ENCODE data around the gene DCP1B. TPM values are rescaled to one million over a fixed set of nuclear protein-coding genes. Genes with fewer than 3 reads are reported as not detected.
A peak's percentile ranks its signal among the peaks of the same experiment; 100 is the strongest.

DCP1B gene
- total and polyA plus RNA-seq, 4 donors: 3.5 to 5.5 (median 4.6) TPM

DNA sequence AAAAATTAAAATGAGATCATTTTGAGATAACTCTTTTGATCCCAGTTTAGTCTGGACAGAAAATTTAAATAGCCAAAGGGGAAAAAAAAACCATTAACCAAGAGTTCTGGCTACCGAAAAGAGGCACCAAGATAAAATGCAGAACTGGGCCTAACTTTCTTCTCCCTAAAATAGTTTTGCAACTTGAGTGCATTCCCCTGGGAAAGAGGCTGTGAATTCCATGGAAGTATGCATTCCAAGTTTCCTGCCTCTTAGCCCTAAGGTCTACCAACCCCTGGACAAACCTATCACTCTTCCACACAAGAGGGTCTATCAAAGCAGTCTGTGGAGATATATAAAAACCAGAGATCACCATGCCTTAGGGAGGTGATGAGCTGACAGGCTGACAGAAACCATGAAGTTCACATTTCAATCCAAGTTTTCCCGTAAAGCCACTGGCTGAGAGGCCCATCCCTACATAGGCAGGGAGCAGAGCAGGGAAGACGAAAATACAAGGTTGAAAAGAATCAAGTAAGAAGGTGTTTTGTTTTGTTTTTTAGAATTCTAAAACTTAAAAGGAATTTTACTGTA lies 33.8 kb downstream of the DCP1B start:
- Histone ChIP-seq H3K36me3 (ENCODE audit: control insufficient read depth in 4 of 4, insufficient read depth in 3 of 4, low read depth in 1 of 4, low read length in 3 of 4) (peaks cover 2 to 17% (median 7%) of the 10 kb centered on the region in 4 donors), H3K4me1 (ENCODE audit: control insufficient read depth in 4 of 4, insufficient read depth in 4 of 4, low read length in 3 of 4) (no peaks in the 10 kb centered on the region), H3K9me3 (ENCODE audit: control insufficient read depth in 4 of 4, low read length in 3 of 4) (no peaks in the 10 kb centered on the region), H3K9ac (ENCODE audit: low read depth in 1 of 2, low read length in 2 of 2) (no peak overlapping the region), H3K4me3 (ENCODE audit: low read depth in 1 of 3, low read length in 3 of 3) (no peak overlapping the region), H3K27ac (ENCODE audit: low read depth in 1 of 2, low read length in 2 of 2) (no peak overlapping the region), H3K27me3 (ENCODE audit: control insufficient read depth in 4 of 4, insufficient read depth in 4 of 4, low read length in 3 of 4) (no peaks in the 10 kb centered on the region)
- no peak for DNase-seq (ENCODE audit: low spot score)
- TF ChIP-seq NR2F2 (IDR thresholded peaks at IDR 0.05): peak; percentile 42
- no peak for TF ChIP-seq TAF1 (conservative IDR thresholded peaks at IDR 0.05)
- 91% methylated on average over 3 of the region's 3 CpGs for WGBS

DNA sequence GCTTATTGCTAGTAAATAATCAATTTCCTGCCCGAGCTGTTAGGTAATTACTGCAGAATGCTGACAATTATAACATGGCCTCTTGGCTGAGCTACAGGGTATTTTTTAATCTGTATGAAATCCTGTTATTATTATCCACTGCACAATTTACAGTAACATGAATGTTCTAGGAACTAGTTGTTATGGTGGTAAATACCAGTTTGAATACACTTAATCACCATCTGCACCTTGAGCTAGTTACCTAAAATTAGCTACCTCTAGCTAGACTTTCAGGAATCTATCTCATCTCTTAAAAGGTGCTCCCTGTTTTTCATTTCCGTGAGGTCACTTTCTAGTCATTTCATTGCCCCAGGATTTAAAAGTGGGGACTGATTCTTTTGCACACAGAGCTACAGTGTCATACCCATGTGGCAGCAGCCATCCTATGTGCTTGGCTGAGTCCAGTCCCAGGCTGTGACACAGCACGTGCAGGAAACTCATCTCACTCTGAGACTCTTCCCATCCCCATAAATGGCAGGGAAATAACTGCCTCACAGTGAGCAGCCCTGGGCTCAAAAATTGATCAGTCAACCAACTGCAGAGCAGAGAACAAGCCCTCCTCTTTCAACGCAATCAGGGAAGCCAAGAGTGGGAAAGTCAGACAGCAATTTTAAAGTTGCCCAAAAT lies 37.6 kb downstream of the DCP1B start:
- Histone ChIP-seq H3K27me3 (ENCODE audit: control insufficient read depth in 4 of 4, insufficient read depth in 4 of 4, low read length in 3 of 4) (no peaks in the 10 kb centered on the region), H3K9ac (ENCODE audit: low read depth in 1 of 2, low read length in 2 of 2) (no peak overlapping the region), H3K4me1 (ENCODE audit: control insufficient read depth in 4 of 4, insufficient read depth in 4 of 4, low read length in 3 of 4) (no peaks in the 10 kb centered on the region), H3K4me3 (ENCODE audit: low read depth in 1 of 3, low read length in 3 of 3) (no peak overlapping the region), H3K36me3 (ENCODE audit: control insufficient read depth in 4 of 4, insufficient read depth in 3 of 4, low read depth in 1 of 4, low read length in 3 of 4) (peaks cover 2 to 29% (median 20%) of the 10 kb centered on the region in 4 donors), H3K27ac (ENCODE audit: low read depth in 1 of 2, low read length in 2 of 2) (no peak overlapping the region), H3K9me3 (ENCODE audit: control insufficient read depth in 4 of 4, low read length in 3 of 4) (no peaks in the 10 kb centered on the region)
- TF ChIP-seq FOXA1 (IDR thresholded peaks at IDR 0.05): no peak
- TF ChIP-seq, protein P1, sequence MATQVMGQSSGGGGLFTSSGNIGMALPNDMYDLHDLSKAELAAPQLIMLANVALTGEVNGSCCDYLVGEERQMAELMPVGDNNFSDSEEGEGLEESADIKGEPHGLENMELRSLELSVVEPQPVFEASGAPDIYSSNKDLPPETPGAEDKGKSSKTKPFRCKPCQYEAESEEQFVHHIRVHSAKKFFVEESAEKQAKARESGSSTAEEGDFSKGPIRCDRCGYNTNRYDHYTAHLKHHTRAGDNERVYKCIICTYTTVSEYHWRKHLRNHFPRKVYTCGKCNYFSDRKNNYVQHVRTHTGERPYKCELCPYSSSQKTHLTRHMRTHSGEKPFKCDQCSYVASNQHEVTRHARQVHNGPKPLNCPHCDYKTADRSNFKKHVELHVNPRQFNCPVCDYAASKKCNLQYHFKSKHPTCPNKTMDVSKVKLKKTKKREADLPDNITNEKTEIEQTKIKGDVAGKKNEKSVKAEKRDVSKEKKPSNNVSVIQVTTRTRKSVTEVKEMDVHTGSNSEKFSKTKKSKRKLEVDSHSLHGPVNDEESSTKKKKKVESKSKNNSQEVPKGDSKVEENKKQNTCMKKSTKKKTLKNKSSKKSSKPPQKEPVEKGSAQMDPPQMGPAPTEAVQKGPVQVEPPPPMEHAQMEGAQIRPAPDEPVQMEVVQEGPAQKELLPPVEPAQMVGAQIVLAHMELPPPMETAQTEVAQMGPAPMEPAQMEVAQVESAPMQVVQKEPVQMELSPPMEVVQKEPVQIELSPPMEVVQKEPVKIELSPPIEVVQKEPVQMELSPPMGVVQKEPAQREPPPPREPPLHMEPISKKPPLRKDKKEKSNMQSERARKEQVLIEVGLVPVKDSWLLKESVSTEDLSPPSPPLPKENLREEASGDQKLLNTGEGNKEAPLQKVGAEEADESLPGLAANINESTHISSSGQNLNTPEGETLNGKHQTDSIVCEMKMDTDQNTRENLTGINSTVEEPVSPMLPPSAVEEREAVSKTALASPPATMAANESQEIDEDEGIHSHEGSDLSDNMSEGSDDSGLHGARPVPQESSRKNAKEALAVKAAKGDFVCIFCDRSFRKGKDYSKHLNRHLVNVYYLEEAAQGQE (IDR thresholded peaks at IDR 0.05): no peak
- no peak for TF ChIP-seq RXRA (IDR thresholded peaks at IDR 0.05)
- TF ChIP-seq FOXA2 (IDR thresholded peaks at IDR 0.05): no peak
- no peak for TF ChIP-seq HNF4G (IDR thresholded peaks at IDR 0.05)
- no peak for TF ChIP-seq HNF4A (conservative IDR thresholded peaks at IDR 0.05)
- TF ChIP-seq, protein P2, sequence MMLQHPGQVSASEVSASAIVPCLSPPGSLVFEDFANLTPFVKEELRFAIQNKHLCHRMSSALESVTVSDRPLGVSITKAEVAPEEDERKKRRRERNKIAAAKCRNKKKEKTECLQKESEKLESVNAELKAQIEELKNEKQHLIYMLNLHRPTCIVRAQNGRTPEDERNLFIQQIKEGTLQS (IDR thresholded peaks at IDR 0.05): no peak
- no peak for TF ChIP-seq JUND (IDR thresholded peaks at IDR 0.05)
- no peak for DNase-seq (ENCODE audit: low spot score)
- WGBS: 94% methylated on average over 4 of the region's 4 CpGs

DNA sequence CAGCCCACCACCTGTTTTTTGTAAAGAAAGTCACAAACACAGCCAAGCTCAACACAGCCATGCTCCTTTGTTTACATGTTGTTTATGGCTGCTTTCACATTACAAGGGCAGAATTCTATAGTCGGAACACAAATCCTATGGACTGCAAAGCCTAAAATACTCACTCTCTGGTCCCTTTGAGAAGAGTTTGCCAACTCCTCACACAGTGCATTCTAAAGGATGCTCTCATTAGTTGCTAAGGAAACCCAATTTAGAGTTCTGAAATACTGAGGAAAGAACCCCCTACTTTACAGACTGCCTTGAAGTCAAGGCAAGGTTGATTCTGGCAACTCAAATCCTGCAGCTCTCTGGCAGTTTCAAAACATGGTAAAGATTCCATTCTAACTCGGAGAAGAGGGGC lies 38.3 kb downstream of the DCP1B start:
- Histone ChIP-seq H3K9me3 (ENCODE audit: control insufficient read depth in 4 of 4, low read length in 3 of 4) (no peaks in the 10 kb centered on the region), H3K27me3 (ENCODE audit: control insufficient read depth in 4 of 4, insufficient read depth in 4 of 4, low read length in 3 of 4) (no peaks in the 10 kb centered on the region), H3K4me3 (ENCODE audit: low read depth in 1 of 3, low read length in 3 of 3) (no peak overlapping the region), H3K27ac (ENCODE audit: low read depth in 1 of 2, low read length in 2 of 2) (no peak overlapping the region), H3K4me1 (ENCODE audit: control insufficient read depth in 4 of 4, insufficient read depth in 4 of 4, low read length in 3 of 4) (no peaks in the 10 kb centered on the region), H3K9ac (ENCODE audit: low read depth in 1 of 2, low read length in 2 of 2) (no peak overlapping the region), H3K36me3 (ENCODE audit: control insufficient read depth in 4 of 4, insufficient read depth in 3 of 4, low read depth in 1 of 4, low read length in 3 of 4) (peaks cover 2 to 36% (median 22%) of the 10 kb centered on the region in 4 donors)
- WGBS: 97% methylated on average over 2 of the region's 2 CpGs
- no peak for DNase-seq (ENCODE audit: low spot score)
- no peak for TF ChIP-seq EGR1 (IDR thresholded peaks at IDR 0.05; ENCODE audit: low read depth in 2 of 2)
- TF ChIP-seq, protein P3, sequence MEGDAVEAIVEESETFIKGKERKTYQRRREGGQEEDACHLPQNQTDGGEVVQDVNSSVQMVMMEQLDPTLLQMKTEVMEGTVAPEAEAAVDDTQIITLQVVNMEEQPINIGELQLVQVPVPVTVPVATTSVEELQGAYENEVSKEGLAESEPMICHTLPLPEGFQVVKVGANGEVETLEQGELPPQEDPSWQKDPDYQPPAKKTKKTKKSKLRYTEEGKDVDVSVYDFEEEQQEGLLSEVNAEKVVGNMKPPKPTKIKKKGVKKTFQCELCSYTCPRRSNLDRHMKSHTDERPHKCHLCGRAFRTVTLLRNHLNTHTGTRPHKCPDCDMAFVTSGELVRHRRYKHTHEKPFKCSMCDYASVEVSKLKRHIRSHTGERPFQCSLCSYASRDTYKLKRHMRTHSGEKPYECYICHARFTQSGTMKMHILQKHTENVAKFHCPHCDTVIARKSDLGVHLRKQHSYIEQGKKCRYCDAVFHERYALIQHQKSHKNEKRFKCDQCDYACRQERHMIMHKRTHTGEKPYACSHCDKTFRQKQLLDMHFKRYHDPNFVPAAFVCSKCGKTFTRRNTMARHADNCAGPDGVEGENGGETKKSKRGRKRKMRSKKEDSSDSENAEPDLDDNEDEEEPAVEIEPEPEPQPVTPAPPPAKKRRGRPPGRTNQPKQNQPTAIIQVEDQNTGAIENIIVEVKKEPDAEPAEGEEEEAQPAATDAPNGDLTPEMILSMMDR (IDR thresholded peaks at IDR 0.05; ENCODE audit: low read depth, low read length, missing input control): no peak
